VCaP (cell line): ENCODE results near the gene RIMKLA.

Experiments
- H3K27ac ChIP-seq: fragments of 450-650 bp; 2 replicates; pipeline ENCODE4 v1.5.1; 2017
- CTCF ChIP-seq: fragments of 450-650 bp; conservative IDR thresholded peaks from 2 replicates; pipeline ENCODE4 v1.5.1; 2017; ENCODE audit warnings: mild to moderate bottlenecking, moderate library complexity

Gene RIMKLA

GRCh38 chr1:42449256-42449655 lies 68.7 kb downstream of the RIMKLA start:
- H3K27ac ChIP-seq = no peak overlapping the region
- no peak for TF ChIP-seq CTCF

- no peak overlapping the region for H3K27ac ChIP-seq
- TF ChIP-seq CTCF = no peak
These were observed 69.5 kb downstream of the RIMKLA start for GRCh38 chr1:42450061-42450460.

GRCh38 chr1:42453386-42453785 lies 72.8 kb downstream of the RIMKLA start:
- no peak for TF ChIP-seq CTCF
- H3K27ac ChIP-seq = no peak overlapping the region

- TF ChIP-seq CTCF = no peak
- H3K27ac ChIP-seq = no peak overlapping the region
These were observed 73.8 kb downstream of the RIMKLA start for GRCh38 chr1:42454403-42454802.

- no peak for TF ChIP-seq CTCF
These were observed 75.6 kb downstream of the RIMKLA start, which contains the start of the genes PPCS and ZMYND12 for GRCh38 chr1:42456010-42456753. Gene PPCS, plus strand, starts transcription at chr1:42456543. Its CDS starts 23 bp downstream, at chr1:42456566. Gene ZMYND12, minus strand, starts transcription at chr1:42456022. Its CDS starts 25 bp downstream, at chr1:42455997.

GRCh38 chr1:42456754-42457089 lies 76.1 kb downstream of the RIMKLA start:
- no peak for TF ChIP-seq CTCF
- H3K27ac ChIP-seq = peak overlapping the region; percentile 89

More at GRCh38 chr1:42456010-42456753, 75.6 kb downstream of the RIMKLA start, which contains the start of the genes PPCS and ZMYND12:
- H3K27ac ChIP-seq = peak within 1 kb of the TSS; percentile 89

- TF ChIP-seq CTCF = no peak
- H3K27ac ChIP-seq = no peak overlapping the region
These were observed 80.6 kb downstream of the RIMKLA start for GRCh38 chr1:42461196-42461595.
